H1 (cell line): ENCODE results near the gene UBE2K. TPM values are rescaled to one million over a fixed set of nuclear protein-coding genes. Genes with fewer than 3 reads are reported as not detected.

Experiments
- ATF3 ChIP-seq: IDR thresholded peaks from 2 replicates; pipeline ENCODE4 v1.6.1; 2011; ENCODE audit warnings: low read depth, mild to moderate bottlenecking, low read length; ENCODE audit not compliant: insufficient read depth
- BACH1 ChIP-seq: IDR thresholded peaks from 2 replicates; pipeline ENCODE4 v1.6.1; 2012; ENCODE audit warnings: low read length, improper control_type of control experiment
- BCL11A ChIP-seq, 2 experiments: IDR thresholded peaks; one replicate each; pipeline ENCODE4 v1.6.1; 2011; ENCODE audit warnings: low read depth in 2 of 2, low read length in 2 of 2, mild to moderate bottlenecking in 2 of 2
- CHD1 ChIP-seq: IDR thresholded peaks from 2 replicates; pipeline ENCODE4 v1.6.1; 2012; ENCODE audit warnings: low read depth, low read length, improper control_type of control experiment
- CREB1 ChIP-seq: IDR thresholded peaks from 2 replicates; pipeline ENCODE4 v1.6.1; 2012; ENCODE audit warnings: inconsistent platforms
- CTBP2 ChIP-seq: IDR thresholded peaks from 2 replicates; pipeline ENCODE4 v1.7.0; 2011; ENCODE audit warnings: borderline replicate concordance, mild to moderate bottlenecking, moderate library complexity, mixed read lengths, low read length; ENCODE audit not compliant: insufficient read depth, insufficient read length
- HDAC2 ChIP-seq, 2 experiments: fragments of 300-600 bp in 1 of 2; sonication (generic) in 1 of 2; IDR thresholded peaks; 2 replicates each; pipeline ENCODE4 v1.6.1; 2011 to 2012; ENCODE audit warnings: low read depth in 2 of 2, low read length in 2 of 2, mild to moderate bottlenecking in 2 of 2, moderate library complexity in 2 of 2, borderline replicate concordance in 1 of 2, inconsistent platforms in 1 of 2
- HDAC6 ChIP-seq: IDR thresholded peaks from one replicate; pipeline ENCODE4 v1.7.1; 2012; ENCODE audit warnings: low read depth, mild to moderate bottlenecking, inconsistent platforms, low read length, moderate library complexity
- JUND ChIP-seq: IDR thresholded peaks from 2 replicates; pipeline ENCODE4 v1.6.1; 2011; ENCODE audit warnings: mild to moderate bottlenecking, improper control_type of control experiment, low read length
- KDM1A ChIP-seq: fragments of 200-600, 300-600 bp; sonication (generic); IDR thresholded peaks from 2 replicates; pipeline ENCODE4 v1.7.1; 2016; ENCODE audit warnings: mild to moderate bottlenecking, low read length, borderline replicate concordance
- KDM5A ChIP-seq: fragments of 200-600 bp; IDR thresholded peaks from 2 replicates; pipeline ENCODE4 v1.7.1; 2012; ENCODE audit warnings: mild to moderate bottlenecking, low read length, inconsistent platforms, mixed read lengths
- MAFK ChIP-seq: IDR thresholded peaks from 2 replicates; pipeline ENCODE4 v1.6.1; 2012; ENCODE audit warnings: low read depth, mild to moderate bottlenecking, improper control_type of control experiment, low read length
- MAX ChIP-seq: IDR thresholded peaks from 2 replicates; pipeline ENCODE4 v1.6.1; 2012; ENCODE audit warnings: inconsistent platforms
- NRF1 ChIP-seq: IDR thresholded peaks from 2 replicates; pipeline ENCODE4 v1.6.1; 2011; ENCODE audit warnings: mild to moderate bottlenecking, low read depth, low read length, improper control_type of control experiment
- POLR2AphosphoS5 ChIP-seq: IDR thresholded peaks from 2 replicates; pipeline ENCODE4 v1.6.1; 2011; ENCODE audit warnings: low read depth, low read length
- POU5F1 ChIP-seq: IDR thresholded peaks from 2 replicates; pipeline ENCODE4 v1.6.1; 2011; ENCODE audit warnings: low read depth, mild to moderate bottlenecking, low read length, moderate library complexity
- RAD21 ChIP-seq, 2 experiments: IDR thresholded peaks in 1 of 2; conservative IDR thresholded peaks in 1 of 2; 2 replicates each; pipeline ENCODE4 v1.6.1; 2011; ENCODE audit warnings: low read depth in 2 of 2, low read length in 2 of 2, improper control_type of control experiment in 1 of 2, inconsistent platforms in 1 of 2, mild to moderate bottlenecking in 1 of 2, moderate library complexity in 1 of 2
- RBBP5 ChIP-seq: IDR thresholded peaks from 2 replicates; pipeline ENCODE4 v1.7.1; 2012; ENCODE audit warnings: low read depth, mild to moderate bottlenecking, inconsistent platforms, low read length, moderate library complexity, borderline replicate concordance
- SIRT6 ChIP-seq: IDR thresholded peaks from one replicate; pipeline ENCODE4 v1.7.1; 2012; ENCODE audit warnings: low read length, inconsistent platforms
- SP4 ChIP-seq: IDR thresholded peaks from 2 replicates; pipeline ENCODE4 v1.6.1; 2012; ENCODE audit warnings: low read length, inconsistent platforms
- SUZ12 ChIP-seq: fragments of 200-600 bp; sonication (generic); IDR thresholded peaks from 2 replicates; pipeline ENCODE4 v1.6.1; 2012; ENCODE audit warnings: mild to moderate bottlenecking, inconsistent platforms, low read length, moderate library complexity, mixed read lengths
- TBP ChIP-seq: IDR thresholded peaks from 2 replicates; pipeline ENCODE4 v1.6.1; 2011; ENCODE audit warnings: low read depth, low read length, improper control_type of control experiment
- TEAD4 ChIP-seq: IDR thresholded peaks from 2 replicates; pipeline ENCODE4 v1.6.1; 2012; ENCODE audit warnings: low read depth, low read length, inconsistent platforms, mixed read lengths
- YY1 ChIP-seq: IDR thresholded peaks from 2 replicates; pipeline ENCODE4 v1.6.1; 2011; ENCODE audit warnings: low read depth, mild to moderate bottlenecking, low read length
- polyA plus RNA-seq, 7 experiments: library from polyadenylated mRNA; depleted of rRNA in 3 of 7; stranded (reverse) in 5 of 7; unstranded in 2 of 7; fragments of >200 nt in 5 of 7; fragments of 200-250 nt in 2 of 7; gene quantifications; 1 replicate in 5 of 7; 2 replicates in 1 of 7; 4 replicates in 1 of 7; pipeline versions ENCODE4 v1.2.1 to v1.2.3, GENCODE V29; 2011 to 2013; ENCODE audit warnings: missing spikeins in 2 of 7, mixed read lengths in 2 of 7
- total RNA-seq: library from RNA; stranded (reverse); fragmentation: NEBNext Ultra II Directional; extraction: Animal tissue kit (Norgen Biotek cat#: 25700); gene quantifications from 2 replicates; pipeline ENCODE4 v1.2.1, GENCODE V29; 2021

The UBE2K gene
- total and polyA plus RNA-seq, 2 of the 8 experiments (the other 6 are each of a cell fraction or from before 2014, with no cell fraction given): 53.6 to 174 TPM

- TF ChIP-seq BCL11A (IDR thresholded peaks at IDR 0.05; ENCODE audit: low read depth in 2 of 2, low read length in 2 of 2) (no peak), MAFK (no peak), TEAD4 (no peak), BACH1 (0 out of 2 replicates have a peak, but pooled peaks have one; percentile 25), SP4 (peak; percentile 76; the same call in 1 of the 2 replicates), NRF1 (no peak), ATF3 (no peak), SUZ12 (no peak), KDM1A (no peak), YY1 (no peak), RAD21 (IDR thresholded peaks at IDR 0.05 in 1 of 2, conservative IDR thresholded peaks at IDR 0.05 in 1 of 2; ENCODE audit: low read depth in 2 of 2, low read length in 2 of 2) (peak in 1 of 2 experiments; percentile 8; a peak in 1 of 4 replicates), POU5F1 (no peak), HDAC6 (no peak), JUND (0 out of 2 replicates have a peak, but pooled peaks have one; percentile 41), MAX (no peak; the same call in 1 of the 2 replicates), TBP (peak; percentile 47; the same call in 1 of the 2 replicates), CHD1 (no peak), CTBP2 (no peak), CREB1 (no peak), HDAC2 (IDR thresholded peaks at IDR 0.05; ENCODE audit: borderline replicate concordance in 1 of 2, low read depth in 2 of 2, low read length in 2 of 2) (no peak), RBBP5 (peak; percentile 59; the same call in 1 of the 2 replicates), SIRT6 (no peak), POLR2AphosphoS5 (no peak), KDM5A (0 out of 2 replicates have a peak, but pooled peaks have one; percentile 36)
Observed at GRCh38 chr4:39698424-39699009, 581 bp downstream of the UBE2K start (continued).
